NCI-H1436 (cell line): ENCODE data around the gene MTHFD2.
"Not testable (repeated sequence)": the region's sequence is repeated elsewhere in the genome, so short reads cannot be mapped to it uniquely, and the experiment has no call there.

Experiments used
- DNase-seq: peaks from one replicate; lab custom pipeline; 2025; lab: John Stamatoyannopoulos, UW

Gene MTHFD2

DNA sequence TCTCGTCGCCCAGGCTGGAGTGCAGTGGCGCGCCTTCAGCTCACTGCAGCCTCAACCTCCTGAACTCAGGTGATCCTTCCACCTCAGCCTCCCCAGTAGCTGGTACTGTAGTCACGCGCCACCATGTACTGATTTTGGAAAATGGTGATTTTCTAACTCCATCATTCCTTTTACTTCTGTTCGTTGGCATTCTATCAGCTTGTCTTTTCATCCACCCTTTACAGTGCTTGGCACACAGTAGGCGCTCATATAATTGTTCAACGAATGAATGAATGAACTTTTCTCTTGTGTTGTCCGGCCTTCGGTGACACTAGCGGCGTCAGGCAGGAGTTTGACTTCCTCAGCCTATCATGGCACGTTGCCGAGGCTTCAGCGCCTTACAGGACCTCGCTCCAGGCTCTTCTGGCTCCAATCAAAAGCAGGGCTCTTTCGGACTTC, 373 bp upstream of the MTHFD2 start:
- no peak for DNase-seq

DNA sequence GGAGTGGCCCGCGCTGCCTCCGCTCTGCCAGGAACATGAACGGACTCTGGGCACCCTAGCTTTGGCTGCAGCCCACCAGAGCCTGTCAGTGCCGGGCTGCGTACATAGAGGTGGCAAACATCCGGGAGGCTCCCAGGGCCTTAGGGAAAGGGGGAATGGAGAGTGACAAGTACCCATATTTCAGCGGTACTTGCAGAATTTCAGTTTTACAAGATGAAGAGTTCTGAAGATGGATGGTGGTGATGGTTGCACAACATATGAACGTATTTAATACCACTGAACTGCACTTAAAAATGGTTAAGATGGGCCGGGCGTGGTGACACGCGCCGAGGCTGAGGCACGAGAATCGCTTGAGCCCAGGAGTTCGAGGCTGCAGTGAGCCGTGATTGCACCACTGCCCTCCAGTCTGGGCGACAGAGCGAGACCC, 873 bp downstream of the MTHFD2 start:
- DNase-seq: no peak

DNA sequence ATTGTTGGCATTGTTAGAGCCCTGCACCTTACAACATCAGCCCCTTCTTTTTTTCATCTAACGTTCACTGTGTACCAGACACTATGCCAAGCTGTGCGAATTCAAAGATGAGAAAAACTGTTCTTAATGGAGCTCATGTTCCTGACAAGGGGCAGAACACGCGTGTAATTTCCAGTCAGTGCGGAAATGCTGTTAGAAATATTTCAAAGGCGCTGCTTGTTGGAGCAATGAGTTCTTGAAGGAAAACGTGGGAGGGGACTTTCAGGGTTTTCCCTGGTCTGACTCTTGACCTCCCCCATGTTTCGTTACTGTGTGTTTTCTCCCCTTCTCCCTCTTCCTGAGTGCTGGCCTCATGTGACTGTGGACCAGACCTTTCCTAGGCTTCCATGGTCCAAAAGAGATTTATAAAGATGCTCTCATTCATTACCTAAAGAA, 1.5 kb downstream of the MTHFD2 start:
- no peak for DNase-seq

DNA sequence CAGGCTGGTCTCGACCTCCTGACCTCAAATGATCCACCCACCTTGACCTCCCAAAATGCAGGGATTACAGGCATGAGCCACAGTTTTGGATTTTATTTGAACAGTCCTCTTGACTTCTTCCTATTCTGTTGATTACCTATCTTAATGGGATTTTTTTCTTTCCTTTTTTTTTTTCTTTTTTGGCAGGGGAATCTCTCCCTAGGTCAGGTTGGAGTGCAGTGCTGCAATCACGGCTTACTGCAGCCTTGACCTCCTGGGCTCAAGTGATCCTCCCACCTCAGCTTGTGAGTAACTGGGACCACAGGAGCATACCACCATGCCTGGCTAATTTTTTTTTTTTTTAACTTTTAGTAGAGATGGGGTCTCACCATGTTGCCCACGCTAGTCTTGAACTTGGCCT, 2.8 kb downstream of the MTHFD2 start:
- no peak for DNase-seq

DNA sequence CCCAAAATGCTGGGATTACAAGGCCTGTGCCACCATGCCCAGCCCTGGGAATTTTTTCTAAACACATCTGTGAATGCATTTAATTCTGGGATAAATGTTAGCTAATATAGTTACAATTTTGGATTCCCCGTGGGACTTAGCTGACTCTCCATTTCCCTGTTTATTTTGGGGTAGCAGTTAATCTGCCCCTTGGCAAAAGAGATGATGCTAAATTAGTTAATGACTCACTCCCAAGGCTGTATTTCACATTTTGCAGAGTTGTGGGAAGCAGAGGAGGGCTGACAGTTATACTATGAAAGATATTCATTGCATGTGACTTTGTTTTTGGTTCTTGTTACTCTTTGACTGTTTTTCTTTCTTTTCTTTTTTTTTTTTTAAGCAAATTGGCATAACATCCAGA, 3.2 kb downstream of the MTHFD2 start:
- DNase-seq: no peak

DNA sequence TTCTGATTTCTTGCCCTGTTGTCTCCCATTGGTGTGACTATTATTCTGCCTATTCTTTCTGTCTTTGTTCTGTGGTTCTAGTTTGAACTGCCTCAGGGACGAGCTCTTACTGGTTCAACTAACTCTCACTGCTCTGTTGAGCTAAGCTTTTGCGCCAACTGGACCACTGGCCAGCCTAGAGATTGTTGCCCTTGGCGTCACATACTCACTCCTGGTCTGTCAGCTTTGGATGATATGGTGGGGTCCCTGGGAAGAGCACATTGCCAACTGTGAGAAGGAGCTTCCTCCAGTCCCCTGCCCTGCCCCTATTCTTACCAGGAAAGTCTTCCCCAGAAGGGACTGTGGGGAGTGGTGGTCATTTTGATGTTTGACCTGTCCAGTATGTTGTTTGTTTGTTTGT, 6.0 kb downstream of the MTHFD2 start:
- DNase-seq: no peak

DNA sequence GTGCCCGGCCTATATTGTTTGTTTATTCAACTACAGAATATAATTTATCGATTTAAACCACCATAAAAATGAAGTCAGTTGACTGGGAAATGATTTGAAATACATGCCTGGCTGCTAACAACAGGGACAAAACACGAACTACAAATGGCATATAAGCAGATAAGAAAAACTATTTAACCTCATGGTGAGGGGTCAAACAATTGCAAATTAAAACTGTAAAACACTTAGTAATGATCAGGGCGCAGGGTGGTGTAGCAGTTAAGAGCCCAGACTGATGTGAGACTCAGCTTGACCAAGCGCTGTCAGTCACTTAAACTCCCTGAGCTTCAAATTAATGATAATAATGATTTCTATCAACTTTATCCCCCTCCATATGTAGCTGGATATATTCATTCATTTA, 6.7 kb downstream of the MTHFD2 start:
- DNase-seq: no peak

DNA sequence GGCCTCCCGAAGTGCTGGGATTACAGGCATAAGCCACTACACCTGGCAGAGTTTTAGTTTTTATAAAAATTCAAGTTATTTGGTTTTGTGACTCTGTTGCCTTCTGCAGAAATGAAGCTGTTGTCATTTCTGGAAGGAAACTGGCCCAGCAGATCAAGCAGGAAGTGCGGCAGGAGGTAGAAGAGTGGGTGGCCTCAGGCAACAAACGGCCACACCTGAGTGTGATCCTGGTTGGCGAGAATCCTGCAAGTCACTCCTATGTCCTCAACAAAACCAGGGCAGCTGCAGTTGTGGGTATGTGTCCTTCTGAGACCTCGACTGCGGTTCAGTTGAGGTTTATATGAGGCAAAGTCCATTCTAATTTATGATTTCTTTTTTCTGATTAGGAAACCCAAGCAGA, 7.2 kb downstream of the MTHFD2 start:
- DNase-seq: no peak

DNA sequence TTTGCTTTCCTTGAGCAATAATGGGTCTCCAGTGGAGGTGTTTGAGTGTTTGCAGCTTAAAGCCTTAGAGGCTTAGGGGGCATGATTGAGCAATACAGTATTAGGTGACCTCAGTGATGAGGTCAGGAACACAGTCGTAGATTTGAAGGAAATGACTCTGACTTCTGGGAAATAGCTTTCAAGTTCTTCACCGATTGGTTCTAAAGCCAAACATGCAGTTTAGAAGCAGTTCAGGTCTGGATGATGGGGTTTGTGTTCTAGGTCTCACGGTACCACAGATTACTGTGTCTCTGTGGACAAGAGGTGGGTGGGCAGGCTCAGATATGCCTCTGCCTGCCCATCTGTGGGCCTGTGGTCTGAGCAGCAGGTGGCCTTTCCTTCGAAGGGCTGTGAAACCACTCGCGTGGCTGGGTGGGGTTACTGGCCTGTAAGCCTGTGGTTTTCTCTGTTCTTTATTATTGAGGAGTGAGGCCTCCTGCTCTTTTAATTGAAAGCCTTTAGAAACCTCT, 7.8 kb downstream of the MTHFD2 start:
- no peak for DNase-seq

DNA sequence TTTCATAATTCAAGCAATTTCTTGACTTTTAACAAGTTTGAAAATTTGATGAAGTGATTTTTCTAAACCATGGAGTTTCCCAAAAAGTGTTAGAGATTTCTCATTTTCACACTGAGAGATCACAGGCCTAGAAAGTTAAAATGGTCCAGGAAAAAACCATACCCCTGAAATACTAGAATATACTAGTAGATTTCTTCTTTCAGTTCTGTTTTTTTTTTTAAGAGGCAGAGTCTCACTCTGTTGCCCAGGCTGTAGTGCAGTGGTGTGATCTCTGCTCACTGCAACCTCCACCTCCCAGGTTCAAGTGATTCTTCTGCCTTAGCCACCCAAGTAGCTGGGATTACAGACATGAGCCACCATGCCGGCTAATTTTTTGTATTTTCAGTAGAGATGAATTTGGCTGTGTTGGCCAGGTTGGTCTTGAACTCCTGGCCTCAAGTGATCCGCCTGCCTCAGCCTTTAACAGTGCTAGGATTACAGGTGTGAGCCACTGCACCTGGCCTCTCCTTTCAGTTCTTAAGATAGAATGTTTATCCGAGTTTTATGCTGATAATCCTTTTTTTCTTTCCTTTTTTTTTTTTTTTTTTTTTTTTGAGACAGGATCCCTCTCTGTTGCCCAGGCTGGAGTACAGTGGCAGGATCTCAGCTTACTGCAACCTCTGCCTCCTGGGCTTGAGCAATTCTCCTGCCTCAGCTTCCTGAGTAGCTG, 14.4 kb downstream of the MTHFD2 start:
- DNase-seq: no peak

DNA sequence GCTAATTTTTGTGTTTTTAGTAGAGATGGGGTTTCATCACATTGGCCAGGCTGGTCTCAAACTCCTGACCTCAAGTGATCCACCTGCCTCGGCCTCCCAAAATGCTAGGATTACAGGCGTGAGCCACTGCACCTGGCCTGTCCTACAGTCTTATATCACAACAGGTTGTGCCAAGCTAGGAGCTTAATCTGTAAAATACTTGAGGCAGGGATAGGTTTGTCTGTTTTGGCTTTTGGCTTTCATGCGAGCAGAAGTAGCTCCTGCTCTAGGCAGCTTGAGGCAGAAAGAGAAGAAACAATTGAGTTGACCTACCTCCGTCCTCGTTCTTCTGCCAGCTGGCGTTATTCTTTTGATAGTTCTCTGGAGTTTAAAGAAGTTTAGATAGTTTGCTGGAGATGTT, 17.4 kb downstream of the MTHFD2 start:
- not testable (repeated sequence) for DNase-seq

DNA sequence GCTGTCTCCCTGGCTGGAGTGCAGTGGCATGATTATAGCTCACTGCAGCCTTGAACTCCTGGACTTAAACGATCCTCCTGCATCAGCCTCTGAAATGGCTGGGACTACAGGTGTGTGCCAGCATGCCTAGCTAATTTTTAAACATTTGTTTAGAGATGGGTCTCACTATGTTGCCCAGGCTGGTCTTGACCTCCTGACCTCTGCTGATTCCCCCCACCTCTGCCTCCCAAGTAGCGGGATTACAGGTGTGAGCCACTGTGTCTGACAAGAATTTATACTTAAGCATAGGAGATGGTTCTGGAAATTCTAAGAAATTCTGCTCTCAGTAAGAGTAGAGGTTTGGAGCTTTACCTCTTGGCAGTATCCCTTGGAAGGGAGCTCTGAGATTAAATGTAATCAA, 18.2 kb downstream of the MTHFD2 start:
- no peak for DNase-seq

DNA sequence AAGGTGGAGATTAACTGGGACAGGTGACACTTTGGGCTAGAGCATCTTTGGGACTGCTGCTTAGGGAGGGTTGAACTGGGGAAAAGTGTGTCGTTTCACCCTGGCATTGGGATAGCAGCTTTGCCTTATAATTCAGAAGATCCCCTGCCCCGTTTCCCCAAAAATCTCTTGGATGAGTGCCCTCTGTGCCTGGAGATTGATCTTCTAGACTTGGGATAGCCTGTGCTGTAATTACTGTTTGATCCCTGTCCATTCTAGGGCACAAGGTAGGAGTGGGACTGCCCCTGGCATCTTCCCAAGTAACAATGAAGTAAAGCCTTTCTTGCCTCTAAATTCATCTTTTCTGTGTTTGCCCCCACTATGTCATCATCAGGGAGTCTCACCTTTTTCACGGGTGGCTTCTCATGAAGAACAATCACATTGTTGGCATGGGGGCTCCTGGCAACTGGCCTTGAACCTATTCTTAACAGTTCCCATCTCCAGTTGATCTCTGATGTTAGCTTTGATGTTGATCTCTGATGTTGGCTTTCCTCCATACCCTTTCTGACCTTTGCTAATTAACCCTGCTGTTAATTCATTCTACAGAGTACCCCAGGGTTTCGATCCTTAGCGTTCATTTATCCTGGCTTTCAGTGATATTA, 21.6 kb downstream of the MTHFD2 start:
- DNase-seq: no peak

DNA sequence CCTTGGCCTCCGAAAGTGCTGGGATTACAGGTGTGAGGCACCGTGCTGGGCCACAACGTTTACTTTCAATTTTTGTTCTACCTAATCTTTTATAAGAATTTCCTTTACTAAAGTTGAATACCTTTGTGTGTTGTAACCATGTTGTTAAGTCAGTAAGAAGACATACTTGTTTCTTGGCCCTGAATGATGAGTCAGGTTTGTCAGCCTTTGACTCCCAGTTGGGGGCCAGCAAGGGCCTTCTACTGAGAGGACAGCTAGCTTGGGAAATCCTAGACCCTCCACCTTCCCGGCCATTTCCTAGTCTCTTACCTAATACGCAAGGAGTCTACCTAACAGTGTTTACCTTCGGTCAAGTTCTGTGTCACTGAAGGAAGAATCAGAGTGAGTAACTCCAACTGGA, 22.7 kb downstream of the MTHFD2 start:
- no peak for DNase-seq

DNA sequence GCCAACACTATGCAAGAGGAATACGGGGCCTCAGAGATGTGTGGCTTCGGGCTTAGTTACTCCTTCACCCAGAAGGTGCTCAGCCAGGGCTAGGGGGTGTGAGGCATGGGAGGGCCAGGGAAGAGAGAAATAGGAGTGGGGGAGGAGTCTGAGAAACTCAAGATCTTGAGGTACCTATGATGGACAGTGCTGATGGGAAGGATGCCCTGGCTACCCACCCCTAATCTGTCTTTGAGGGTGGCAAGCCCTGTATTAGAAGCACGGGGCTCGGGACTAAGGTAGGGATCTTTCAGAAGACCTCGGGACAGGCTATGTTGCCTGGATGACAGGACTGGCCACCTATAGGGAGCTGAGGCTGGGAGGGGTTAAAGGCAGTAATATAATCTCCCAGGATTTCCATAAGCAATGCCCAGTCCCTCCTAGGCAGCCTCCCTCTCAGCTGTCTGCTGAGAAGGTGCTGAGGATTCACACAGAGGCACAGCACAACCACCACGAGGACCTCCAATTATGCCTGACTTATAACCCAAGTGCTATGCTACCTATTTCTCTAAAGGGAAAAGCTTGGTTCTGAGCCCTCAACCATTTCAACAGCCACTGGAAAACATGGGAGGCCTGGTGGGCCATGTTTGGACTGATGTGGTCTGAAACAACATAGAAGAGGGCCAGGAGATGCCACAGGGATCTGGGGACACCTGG, 23.3 kb downstream of the MTHFD2 start:
- no peak for DNase-seq

DNA sequence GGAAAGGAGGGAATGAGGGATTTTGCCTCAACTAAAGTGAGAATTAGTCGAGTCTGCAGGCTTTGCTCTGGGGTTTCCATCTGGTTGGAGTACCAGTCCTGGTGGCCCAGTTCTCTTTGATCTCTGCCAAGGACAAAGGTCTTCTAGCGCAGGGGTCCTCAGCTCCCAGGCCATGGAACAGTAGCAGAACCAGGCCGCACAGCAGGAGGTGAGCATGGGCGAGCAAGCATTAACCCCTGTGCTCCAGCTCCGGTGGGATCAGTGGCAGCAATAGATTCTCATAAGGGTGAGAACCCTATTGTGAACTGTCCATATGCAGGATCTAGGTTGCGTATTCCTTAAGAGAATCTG, 23.9 kb downstream of the MTHFD2 start:
- no peak for DNase-seq

DNA sequence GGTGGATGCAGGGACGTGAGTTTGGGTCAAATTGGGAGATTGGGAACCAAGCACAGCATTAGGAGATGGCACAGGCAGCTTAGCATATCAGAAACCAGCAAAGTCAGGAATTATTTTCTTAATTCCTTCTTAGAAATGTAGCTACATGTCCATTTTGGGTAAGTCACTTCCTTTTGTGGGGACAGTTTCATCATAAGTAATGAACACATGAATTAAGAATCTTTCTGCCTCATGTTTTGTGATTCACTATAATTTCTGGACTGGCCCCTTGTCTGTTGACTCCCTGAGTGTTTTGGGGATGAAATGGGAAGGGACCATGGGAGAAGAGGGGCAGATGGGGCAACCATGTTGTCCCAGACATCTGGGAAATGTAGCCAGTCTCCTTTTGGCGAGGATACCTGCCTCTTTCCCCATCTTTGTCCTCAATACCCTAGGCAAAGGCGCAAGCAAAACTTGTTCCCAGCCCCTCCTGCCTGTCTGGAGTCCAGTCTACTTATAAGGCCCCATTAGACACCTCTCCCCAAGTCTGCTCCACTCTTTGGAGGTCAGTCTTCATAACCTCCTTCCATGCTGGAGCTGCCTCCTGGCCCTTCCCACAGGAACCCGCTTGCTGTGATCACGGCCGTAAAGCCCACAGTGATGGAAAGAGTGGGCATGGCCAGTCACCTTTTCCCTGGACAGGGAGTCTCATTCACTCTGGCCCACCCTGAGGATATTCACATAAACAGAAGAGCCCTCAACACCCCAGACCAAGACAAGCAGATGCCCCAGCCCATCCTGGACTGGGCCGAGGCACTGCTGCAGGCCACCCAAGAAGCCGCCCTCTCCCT, 25.7 kb downstream of the MTHFD2 start:
- DNase-seq: no peak

DNA sequence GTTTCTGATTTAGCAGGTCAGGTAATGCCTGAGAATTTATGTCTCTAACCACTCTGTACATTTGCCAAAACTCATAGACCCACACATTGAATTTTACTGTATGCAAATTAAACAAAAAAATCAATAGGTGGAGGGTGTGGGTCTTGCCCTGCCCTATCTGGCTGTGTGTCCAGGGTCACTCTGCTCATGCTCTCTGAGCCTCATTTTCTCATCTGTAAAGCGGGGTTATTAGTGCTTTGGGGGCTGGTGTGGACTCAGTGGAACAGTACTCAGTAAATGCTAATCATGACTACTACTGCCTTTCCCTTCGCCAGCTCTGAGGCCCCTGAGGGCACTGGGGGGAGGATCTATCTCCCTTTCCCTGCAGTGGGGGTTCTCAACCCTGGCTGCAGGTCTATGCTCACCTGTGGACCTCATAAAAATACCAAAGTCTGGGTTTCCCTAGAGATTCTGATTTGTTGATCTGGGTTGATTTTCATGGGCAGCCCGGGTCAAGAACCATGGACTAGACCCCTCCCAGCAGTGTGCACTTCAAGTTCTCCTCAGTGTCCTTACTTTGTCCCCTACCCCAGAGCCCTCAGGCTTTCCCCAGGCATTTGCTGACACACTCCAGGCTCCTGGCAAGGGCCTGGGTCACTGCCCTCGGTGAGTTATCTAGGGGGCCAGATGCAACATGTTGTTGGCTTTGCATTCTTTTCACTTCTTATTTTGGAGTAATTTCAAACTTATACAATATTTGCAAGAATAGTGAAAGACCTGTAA, 27.5 kb downstream of the MTHFD2 start:
- DNase-seq: no peak

DNA sequence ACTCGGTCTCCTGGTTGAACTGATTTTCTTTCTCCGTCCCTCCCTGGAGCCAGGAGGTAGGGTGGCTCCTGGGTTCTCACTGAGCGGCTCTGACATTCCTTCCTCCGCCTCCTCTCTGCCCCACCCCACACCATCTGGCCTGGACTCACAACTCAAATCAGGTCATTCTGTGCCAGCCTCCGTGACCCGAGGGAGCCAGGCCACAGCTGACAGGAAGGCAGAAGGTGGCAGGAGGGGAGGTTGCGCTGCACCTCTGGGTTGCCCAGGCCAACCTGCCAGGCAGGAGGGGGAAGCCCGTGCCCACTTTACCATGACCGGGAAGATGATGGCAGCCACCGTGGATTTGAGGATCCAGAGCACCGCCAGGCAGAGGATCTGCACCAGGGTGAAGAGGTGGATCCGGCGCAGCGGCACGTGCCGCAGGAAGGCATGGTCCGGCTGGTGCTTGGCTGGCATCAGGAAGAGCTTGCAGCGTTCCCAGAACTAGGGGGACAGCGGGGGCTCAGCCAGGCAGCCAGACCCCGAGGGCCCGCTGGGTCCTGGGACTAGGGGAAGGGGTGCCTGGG, 28.3 kb downstream of the MTHFD2 start:
- DNase-seq: no peak

DNA sequence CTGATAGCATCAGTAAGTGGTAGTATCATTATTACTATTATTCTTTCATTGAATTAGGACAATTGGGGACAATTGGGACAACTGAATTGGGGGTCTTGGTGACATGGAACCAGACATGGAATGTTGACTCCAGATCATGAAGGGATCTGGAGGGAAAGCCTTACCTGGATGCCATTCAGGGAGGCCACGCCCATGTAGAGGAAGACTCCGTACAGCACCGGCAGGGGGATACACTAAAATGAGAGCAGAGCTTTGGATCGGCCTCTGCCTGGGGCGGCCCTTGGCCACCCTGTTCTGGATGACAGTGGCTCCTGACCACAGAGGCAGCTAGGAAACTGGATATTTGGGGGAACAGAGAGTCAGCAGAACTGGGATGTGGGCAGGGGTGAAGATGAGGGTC, 29.2 kb downstream of the MTHFD2 start:
- no peak for DNase-seq

DNA sequence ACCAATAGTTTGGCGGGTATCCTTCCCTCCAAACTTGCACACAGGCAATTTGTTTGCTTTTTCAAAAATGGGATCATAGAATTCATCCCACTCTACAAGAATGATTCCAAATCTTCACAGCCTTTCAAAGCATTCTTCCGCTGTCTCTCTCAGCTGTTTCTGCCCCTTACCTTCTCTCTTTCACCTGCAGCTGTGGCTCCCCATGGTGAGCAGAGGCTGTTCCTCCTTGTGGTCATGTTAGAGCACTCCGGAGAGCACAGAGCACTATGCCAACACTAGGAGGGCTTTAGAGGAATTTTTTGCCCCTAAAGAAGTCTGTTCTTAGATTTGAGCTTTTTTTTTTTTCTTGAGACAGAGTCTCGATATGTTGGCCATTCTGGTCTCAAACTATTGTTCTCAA, 30.4 kb downstream of the MTHFD2 start:
- DNase-seq: no peak
